HEK293 (cell line): ENCODE results near the gene KHDRBS2.

Experiments
- CTCF ChIP-seq: fragments of 450-650 bp; formaldehyde crosslinking; IDR thresholded peaks from 2 replicates; pipeline ENCODE4 v1.5.1; 2016; ENCODE audit warnings: missing biosample characterization, missing genetic modification characterization
- GFI1B ChIP-seq: fragments of 450-650 bp; formaldehyde crosslinking; IDR thresholded peaks from 2 replicates; pipeline ENCODE4 v1.5.1; 2016; ENCODE audit warnings: missing biosample characterization, missing genetic modification characterization
- HOXA7 ChIP-seq: sonication (generic); formaldehyde crosslinking; IDR thresholded peaks from 2 replicates; pipeline ENCODE4 v1.8.1; 2022; ENCODE audit warnings: missing genetic modification reagents, borderline replicate concordance
- REST ChIP-seq: fragments of 450-650 bp; formaldehyde crosslinking; IDR thresholded peaks from 2 replicates; pipeline ENCODE4 v1.5.1; 2016; ENCODE audit warnings: missing biosample characterization, missing genetic modification characterization
- SP2 ChIP-seq: fragments of 450-650 bp; formaldehyde crosslinking; IDR thresholded peaks from 2 replicates; pipeline ENCODE4 v1.5.1; 2016; ENCODE audit warnings: missing biosample characterization, missing genetic modification characterization
- ZNF248 ChIP-seq: fragments of 450-650 bp; formaldehyde crosslinking; IDR thresholded peaks from 2 replicates; pipeline ENCODE4 v1.5.1; 2017; ENCODE audit warnings: missing biosample characterization, missing genetic modification characterization
- ZNF510 ChIP-seq: fragments of 450-650 bp; formaldehyde crosslinking; IDR thresholded peaks from 2 replicates; pipeline ENCODE4 v1.5.1; 2018; ENCODE audit warnings: mild to moderate bottlenecking, missing genetic modification characterization, missing biosample characterization; ENCODE audit not compliant: insufficient replicate concordance
- ZNF621 ChIP-seq: fragments of 450-650 bp; formaldehyde crosslinking; IDR thresholded peaks from 2 replicates; pipeline ENCODE4 v1.5.1; 2017; ENCODE audit warnings: missing biosample characterization, missing genetic modification characterization
- ZNF830 ChIP-seq: fragments of 450-650 bp; IDR thresholded peaks from 2 replicates; pipeline ENCODE4 v1.5.0; 2018; ENCODE audit warnings: missing biosample characterization, missing genetic modification characterization, low read depth, mild to moderate bottlenecking, moderate library complexity

- TF ChIP-seq GFI1B (tag by site-specific recombination) (no peak), SP2 (no peak), ZNF830 (tag by site-specific recombination) (no peak), REST (no peak), CTCF (tag by site-specific recombination) (no peak), HOXA7 (no peak), ZNF621 (no peak), ZNF248 (tag by site-specific recombination) (no peak), ZNF510 (tag by site-specific recombination) (no peak)
Observed at GRCh38 chr6:61810047-61810446, 476.0 kb downstream of the KHDRBS2 start.
